Femur (tissue), 1 donor: ENCODE measurements around the gene SLC13A3.

ENCODE experiments used
- DNase-seq: peaks from one replicate; pipeline ENCODE4 v3.0.0-alpha.2; 2017

SLC13A3 gene

DNA sequence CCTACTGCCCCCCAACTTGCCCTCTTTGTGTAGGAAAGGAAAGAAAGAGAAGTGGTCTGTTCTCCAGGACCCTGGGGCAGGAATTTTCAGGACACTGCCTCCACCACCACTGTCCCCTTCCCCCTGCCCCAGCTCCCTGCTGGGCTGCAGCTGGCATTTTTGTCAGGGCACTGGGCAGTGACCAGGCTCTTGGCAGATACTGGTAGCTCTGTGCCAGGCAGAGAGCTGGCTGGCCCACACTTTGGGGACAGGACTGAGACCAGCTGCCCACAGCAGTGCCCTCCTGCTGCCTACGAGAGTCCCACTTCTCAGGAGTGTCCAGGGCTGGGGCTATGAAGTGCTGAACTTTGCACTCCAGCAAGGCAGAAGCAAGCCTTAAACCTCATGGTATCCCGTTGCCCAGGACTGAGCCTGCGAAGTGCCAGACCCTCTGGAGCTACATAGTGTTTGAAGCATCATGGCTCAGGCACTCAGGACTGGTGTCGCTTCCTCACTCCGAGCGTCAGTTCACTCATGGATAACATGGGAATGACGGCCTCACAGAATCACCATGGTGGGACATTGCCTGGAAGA lies 19.3 kb downstream of the SLC13A3 start:
- DNase-seq: no peak

DNA sequence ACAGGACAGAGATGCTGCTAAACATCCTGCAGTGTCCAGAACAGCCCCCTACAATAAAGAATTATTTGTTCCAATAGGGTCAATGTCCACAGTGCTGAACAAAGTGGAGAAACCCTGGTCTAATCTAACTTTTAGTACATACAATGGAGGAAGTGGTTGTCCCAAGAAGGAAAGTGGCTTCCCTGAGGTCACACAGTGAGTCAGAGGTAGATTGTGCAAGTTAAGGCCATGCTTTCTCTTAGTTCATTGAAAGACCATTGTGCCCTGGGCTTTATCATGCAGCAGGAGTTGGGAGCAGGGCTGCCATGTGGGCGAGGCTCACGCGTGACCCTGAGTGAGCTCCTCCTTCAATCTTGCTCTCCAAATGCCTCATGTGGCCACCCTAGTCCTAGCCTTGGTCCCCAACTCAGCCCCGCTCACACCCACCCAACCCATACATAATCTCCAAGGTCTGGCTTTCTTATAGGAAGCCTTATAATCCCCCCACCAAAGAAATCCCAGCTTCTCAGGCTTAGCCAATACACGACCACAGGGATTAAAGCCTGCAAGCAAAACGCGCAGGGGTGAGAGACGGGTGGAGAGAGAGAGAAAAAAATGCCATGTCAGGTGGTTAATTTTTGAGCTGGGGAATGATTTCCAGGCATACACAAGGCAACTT lies 19.9 kb downstream of the SLC13A3 start:
- no peak for DNase-seq

DNA sequence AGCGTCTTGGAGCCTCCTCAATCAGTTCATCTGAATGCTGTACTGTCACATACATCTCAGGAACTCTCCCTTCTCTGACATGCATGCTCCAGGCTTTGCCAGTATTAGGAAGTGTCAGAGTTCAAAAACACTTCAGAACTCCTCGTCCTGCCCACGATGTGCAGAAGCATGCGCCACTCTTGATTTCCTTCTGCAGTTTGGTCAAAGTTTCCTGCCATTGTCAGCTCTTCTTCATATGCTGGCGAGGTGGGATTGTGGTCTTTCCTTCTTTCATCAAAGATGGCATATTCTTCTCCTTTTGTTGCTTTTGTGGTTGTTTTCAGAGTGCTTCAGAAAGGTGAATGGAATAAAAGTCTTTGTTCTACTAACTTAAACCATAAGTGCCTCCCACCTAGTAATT lies 21.0 kb downstream of the SLC13A3 start:
- DNase-seq: no peak

DNA sequence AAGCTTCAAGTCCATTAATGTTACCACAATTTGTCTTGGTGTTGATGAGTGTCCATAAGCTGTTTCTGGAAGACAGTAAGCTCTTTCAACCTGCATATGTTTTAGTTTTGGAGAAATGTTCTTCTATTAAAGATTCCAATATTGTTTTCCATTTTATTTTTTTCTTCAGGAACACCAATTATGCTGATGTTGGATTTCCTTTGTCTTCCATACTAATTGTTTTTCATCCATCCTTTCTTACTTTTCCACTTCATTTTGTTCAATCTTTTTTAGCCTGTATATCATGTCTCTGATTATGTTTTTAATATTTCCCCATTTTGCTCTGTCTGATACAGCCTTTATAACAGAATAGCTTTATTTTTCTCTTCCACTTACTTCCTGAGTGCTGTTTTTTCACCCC lies 21.9 kb downstream of the SLC13A3 start:
- DNase-seq: no peak

DNA sequence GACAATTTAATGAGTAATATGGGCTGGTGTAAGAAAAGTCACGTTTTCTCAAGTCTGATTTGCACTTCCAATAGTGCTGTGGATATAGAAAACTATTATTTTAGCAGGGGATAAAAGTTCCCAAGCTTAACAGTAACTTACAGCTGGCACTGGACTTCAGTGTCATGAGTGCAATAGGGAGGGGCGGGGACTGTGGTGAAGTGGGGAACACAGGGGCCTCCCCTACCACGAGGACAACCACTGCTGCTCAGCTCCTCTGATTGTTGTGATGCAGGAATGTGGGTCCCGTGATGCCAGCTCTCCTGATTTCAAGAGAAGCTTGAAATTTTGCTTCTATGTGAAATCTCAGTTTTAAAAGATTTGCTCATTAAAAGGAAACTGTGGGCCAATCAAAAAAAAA lies 24.0 kb downstream of the SLC13A3 start:
- DNase-seq: no peak

DNA sequence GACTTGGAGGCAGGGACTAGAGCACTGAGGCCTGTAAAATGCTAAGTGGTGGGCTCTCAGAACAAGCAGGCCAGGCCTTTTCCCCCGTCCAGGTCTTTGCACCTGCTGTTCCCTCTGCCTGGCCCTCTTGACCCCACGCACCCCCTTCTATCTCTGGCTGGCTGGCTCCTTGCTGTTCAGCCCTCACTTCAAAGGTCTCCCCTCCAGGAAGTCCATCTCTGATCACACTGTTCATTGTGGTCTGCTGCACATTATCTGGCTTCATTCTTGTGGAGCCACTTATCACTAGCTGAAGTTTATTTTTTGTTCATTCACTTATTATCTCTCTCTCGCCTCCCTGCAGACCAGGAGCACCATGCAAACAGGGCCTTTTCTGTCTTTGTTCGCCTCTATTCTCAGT lies 24.5 kb downstream of the SLC13A3 start:
- DNase-seq: no peak

DNA sequence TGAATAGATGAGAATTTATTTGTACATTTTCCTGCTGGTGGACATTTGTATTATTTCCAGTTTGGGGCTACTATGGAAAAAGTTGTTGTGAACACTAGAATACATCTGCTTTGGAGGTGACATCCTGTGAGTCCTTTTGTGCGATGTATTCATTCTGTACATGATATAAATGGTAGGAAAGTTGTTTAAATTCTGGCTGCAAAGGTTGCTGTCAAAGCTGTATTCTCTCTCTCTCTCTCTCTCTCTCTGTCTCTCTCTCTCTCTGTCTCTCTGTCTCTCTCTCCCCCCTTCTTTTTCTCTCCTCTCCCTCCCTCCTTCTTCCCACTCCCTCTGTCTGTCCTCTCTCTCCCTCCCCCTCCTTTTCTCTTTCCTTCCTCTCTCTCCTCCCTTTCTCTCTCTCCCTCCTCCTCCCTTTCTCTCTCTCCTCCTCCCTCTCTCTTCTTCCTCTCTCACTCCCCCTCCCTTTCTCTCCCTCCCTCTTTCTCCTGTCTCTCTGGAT lies 25.3 kb downstream of the SLC13A3 start:
- no peak for DNase-seq

DNA sequence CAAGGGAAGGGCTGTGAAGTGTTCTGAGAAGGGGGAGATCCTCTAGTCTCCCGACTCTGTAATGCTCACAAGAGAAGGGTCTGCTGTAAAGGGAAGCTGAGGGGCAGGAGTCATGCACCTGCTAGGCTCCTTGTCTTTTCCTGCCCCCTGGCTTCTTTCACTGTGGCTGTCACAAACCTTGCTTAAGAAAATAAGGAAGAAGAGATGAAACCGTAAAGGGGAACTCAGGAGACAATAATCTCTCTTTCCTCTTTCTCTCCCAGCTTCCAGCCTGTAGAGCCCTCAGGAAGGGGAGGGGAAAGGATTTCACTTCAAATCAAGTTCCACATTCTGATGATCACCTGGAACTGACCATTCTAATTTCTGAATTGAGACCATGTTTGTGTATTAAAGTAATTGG lies 26.3 kb downstream of the SLC13A3 start:
- no peak for DNase-seq

DNA sequence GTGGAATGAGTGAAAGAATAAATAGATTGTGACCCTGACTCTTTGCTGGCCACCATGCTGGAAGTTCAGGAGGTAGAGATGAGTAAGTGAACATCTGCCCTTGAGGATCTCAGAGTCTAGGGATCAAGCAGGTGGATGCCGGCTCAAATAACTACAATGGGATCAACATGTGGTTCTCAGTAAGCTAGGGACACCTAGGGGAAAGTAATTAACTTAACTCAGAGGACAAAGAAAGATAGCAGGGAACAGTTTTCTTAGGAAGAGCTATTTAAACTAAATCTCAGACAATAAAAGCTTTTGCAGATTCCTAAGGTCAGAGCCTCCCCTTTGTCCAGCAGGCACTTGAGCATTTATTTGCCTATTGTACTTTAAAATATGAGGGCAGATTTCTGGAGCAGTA lies 29.1 kb downstream of the SLC13A3 start:
- no peak for DNase-seq

DNA sequence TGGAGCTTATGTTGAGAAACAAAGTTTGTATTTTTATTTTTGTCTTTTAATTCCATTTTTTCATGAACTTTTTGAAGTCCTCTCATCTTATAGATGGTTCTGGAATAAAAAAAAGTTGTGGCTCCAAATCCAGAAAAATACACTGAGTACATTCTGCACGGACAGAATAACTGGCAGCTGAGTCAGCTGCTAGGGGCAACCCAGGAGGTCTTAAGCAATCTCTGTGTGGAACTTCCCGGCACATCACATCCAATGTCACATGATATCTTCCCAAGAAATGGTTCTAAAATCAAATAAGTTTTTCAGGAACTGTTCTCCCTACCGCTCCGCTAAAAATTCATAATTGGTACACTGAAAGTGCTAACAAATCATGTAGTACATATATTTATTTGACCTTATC lies 29.8 kb downstream of the SLC13A3 start:
- no peak for DNase-seq

DNA sequence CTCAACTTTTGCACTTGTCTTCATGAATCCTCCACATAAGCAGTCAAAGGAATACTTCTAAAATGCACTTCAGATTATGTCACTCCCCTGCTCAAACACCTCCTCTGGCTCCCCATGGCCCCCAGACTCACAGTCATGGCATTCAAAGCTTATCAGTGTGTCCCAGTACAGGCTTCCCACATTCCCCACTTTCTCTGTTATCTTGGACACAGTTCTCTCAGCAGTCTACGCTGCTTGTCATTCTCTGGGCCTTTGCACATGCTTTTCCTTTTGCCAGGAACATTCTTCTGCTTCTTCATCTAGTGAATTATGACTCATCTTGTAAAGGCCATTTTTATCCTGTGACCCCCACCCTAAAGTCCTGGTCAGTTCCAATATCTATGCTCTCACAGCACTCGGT lies 31.8 kb downstream of the SLC13A3 start:
- no peak for DNase-seq

DNA sequence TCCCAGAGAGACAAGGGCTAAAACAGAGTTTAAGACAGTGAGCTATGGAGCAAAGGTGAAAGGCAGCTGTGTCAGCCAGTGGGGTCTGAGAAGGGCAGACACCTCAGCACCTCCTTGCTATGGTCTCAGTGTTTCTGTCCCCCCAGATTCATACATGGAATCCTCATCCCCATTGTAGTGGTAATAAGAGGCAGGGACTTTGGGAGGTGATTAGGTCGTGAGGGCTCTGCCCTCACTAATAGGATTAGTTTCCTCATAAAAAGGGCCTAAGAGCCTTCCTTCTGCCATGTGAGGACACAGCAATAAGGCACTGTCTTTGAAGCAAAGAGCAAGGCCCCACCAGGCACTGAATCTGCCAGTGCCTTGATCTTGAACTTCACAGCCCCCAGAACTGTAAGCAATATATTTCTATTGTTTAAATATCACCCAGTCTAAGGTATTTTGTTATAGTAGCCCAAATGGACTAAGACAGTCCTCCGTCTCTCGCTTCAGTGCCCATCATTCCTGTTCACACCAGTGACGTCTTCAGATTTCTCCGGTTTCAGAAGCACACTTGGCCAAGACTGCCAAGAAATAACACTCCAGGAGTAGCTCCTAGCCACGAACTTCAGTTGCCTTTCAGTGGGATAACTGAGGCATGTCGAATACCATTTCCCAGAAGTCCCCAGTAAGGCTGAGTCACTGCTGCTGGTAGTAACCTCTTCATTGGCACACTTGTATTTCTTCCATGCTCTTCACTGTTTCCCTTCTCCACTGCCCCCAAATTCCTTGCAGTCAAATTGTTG lies 32.8 kb downstream of the SLC13A3 start:
- no peak for DNase-seq

DNA sequence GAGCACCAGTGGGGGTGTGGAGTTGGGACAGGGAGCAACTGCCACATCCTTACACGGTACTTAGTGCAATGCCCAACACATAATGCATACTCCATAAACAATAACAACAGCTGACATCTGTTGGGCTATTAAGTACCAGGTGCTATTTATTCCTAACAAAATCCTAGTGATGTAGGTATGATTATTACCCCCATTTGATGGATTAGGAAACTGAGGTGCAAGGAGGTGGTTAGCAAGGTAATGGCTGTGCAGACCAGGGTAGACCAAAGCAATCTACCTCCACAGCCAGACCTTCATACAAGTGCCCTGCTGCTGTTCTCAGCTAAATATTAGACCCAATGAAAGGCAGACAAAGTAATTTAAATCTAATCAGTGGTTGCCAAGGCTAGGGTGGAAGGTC lies 36.8 kb downstream of the SLC13A3 start:
- DNase-seq: no peak

DNA sequence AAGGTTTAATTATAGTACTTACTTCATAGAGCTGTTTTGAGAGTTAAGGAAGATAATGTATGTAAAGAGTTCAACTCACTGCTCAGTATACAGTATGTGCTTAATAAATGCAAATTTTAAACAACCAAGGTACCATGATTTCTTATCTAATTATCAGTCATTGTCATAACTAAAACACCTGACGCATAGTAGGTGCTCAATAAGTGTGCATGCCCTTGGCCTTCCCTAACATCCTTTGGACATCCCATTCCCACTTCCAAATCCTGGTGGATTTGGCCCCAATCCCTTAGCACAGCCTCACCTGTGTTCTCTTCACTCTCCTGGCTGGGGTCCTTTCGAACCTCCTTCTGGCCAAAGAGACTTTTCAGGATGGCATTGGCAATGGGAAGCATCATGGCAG lies 41.1 kb downstream of the SLC13A3 start:
- no peak for DNase-seq

DNA sequence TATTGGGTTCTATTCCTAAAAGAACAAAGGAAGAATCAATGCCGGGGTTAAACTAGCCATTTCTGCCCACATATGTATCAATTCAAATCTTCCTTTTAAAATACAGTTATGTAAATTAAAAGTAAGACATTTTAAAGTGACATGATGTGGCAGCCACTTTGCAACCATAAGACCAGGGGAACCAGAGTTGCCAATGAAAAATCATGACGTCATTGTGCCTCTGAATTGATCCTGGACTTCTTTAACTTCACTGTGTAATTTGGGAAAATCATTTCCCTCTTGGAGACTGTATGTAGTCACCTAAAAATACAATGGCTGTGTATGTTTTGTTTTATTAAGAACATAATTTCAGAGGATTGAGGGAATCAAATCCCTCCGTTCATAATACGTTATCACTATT lies 42.2 kb downstream of the SLC13A3 start:
- no peak for DNase-seq

DNA sequence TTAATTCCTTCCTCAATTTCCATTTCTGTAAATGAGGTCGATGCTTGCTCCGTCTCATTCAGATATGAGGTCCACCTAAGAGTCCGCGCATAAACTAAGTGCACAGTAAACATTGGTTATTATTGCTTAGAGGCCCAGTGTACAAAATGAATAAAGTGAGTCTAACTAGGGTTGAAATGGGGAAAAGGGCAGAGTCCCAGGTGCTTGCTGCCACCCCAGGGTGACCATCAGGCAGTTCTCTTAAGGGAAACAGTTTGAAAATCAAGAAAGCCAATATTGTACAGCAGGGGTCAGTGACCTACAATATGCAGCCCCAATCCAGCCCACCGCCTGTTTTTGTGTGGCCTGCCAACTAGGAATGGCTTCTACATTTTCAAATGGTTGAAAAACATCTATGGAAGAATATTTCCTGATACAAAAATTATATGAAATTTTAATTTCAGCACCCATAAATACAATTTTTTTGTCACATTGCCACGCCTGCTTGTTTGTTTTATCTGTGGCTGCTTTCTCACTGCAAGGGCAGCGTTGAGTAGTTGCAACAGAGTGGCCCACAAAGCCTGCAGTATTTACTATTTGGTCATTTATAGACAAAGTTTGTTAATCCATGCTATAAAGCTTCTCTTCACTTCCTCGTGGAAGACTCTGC lies 43.3 kb downstream of the SLC13A3 start:
- no peak for DNase-seq

DNA sequence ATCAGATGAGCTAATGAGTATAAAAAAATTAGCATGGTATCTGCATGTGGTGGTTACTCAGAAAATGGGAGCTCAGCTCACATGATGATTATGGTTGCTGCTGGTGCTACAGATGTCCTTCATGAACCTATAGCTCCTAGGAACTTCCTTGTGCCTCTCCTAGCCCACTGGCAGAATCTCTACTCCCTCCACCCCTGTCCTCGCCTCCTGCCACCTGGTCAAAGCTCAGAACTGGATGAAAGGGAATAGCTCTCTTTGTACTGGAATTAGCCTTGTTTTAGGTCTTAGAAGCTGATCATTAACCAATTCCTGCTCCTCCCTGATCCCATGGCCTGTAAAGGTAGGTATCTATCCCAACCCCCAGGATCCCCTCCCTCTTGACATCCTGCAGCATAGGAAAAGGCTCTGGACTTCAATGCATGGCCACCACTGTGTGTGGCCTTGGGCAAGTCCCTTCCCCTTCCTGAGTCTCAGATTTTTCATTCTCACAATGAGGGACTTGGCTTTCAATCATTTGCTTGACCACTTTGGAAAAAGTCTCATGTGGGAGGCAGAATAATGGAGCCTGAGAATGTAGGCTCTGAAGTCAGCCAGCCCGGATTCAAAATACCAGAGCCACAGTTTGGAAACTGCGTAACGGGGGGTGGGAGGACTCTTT lies 43.9 kb downstream of the SLC13A3 start:
- no peak for DNase-seq

DNA sequence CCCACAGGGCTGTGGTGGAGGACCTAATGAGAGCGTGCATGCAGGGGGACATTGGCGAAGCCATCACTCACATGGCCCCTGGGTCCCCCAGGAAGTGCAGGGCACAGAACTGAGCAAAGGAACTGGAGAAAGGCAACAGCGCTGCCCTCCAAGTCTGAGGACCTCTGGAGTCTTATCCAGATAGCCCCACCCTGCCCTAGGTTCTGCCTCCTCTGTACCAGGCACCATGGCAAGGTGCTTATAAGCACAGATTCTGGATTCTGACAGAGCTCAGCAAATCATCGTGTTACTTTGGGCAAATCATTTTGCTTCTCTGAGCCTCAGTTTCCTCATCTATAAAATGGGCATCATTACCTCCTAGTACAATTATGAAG lies 44.5 kb downstream of the SLC13A3 start:
- DNase-seq: no peak

DNA sequence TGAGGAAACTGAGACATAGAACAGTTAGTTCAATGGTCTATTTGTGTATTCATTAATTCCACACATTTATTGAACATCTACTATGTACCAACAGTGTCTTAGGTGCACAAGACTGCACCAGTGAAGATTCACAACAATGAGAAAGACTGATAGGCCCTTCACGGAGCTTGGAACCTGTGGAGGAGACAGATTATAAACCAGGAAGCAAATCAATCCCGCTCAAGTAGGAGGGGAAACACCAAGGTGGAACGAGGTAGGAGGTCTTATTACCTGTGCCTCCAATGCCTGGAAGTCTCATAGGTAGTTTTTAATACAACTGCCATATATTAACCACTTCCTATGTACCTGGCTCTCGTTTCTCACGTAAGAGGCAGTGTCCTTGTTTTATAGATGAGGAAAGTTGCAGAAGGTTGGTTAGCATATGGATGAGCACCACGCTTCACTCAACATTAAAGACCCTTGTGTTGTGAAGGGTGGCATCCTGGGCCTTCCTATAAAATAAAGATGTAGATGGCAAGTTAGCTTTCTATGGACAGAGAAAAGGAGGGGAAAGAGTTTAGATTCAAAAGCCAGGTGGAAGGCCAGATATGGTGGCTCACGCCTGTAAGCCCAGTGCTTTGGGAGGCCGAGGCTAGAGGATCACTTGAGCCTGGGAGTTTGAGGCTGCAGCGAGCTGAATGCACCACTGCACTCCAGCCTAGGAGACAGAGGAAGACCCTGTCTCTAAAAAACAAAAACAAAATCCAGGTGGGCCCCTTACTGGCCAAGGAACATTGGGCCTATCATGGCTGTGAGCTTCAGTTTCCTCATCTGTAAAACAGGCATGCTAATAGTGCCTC lies 45.1 kb downstream of the SLC13A3 start:
- no peak for DNase-seq

DNA sequence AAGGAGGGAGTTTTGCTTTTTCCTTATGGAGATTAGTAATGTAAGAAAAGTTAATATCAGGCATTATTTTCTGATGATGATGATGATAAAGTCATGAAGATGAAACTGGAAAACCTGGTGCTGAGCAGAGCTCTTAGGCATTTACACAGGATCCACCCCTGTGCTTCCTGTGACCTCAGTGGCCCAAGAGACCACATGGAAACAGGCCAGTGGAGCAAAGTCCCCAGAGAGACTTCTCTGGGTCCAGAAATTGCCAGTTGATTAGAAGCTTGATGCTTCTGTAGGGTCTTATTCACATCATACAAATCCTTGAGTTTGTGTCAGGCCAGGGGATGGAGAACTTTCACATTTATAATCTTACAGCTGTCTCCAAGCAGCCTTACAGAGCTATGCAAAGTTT lies 46.1 kb downstream of the SLC13A3 start:
- DNase-seq: no peak

DNA sequence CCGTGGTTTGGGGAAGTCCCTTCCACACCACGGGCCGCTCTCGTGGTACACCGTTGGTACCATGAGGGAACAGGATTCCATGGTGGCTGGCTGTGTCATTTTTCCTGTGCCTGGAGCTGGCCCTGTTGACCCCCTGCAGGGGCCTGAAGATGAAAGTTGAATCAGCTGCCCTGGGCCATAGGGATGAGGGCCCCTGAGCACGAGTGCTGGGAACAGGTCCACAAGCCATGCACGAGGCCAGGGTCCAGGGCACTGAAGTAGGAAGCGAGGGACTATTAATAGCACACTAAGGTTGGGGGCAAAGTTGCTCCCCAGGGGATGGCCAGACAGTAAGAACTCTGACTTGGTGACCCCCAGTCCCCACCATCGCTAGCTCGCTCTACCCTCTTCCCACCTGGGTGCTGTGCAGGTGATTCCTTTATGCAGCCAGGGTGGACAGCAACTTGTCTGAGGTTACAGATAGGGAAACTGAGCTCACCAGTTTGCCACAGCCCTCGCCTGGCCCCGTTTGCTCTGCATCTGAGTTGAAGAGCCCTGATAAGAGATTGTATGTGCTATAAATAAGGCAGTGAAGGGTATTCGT lies 46.6 kb downstream of the SLC13A3 start:
- no peak for DNase-seq

DNA sequence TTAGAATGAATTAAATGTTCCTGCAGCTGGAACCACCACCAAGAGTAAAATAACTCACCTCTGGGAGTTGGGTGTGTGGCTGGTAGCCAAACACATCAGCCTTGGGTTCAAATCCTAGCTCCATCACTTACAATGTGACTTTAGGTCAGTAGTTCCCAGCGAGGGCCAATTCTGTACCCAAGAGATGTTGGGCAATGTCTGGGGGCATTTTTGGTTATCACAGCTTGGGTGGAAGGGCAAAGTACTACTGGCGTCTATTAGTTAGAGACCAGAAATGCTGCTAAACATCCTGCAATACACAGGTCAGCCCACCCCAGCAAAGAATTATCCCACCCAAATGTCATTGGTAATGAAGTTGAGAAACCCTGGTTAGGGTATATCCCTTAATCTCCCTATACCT lies 48.8 kb downstream of the SLC13A3 start:
- no peak for DNase-seq
